ENCODE data around the gene SZT2.

DNA sequence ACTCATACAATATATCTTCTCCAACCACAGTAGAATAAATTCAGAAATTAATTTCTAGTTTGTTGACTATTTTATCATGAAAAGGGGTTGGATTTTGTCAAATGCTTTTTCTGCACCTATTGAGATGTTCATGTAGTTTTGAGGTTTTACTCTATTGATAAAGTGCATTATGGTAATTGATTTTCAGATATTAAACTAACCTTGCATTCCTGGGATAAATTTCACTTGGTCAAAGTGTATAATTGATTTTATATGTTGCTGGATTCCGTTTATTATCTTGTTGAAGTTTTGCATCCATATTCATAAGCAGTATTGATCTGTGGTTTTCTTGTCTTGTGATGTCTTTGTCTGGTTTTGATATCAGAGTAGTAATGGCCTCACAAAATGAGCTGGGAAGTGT, 98.5 kb downstream of the SZT2 start:
- no peak for TF ChIP-seq ZNF382 (CRISPR knock-in tag; IDR thresholded peaks at IDR 0.05; ENCODE audit: borderline replicate concordance)
- no peak for TF ChIP-seq ASH2L (IDR thresholded peaks at IDR 0.05; ENCODE audit: insufficient read length, low read depth, low read length)
- TF ChIP-seq, protein P1, sequence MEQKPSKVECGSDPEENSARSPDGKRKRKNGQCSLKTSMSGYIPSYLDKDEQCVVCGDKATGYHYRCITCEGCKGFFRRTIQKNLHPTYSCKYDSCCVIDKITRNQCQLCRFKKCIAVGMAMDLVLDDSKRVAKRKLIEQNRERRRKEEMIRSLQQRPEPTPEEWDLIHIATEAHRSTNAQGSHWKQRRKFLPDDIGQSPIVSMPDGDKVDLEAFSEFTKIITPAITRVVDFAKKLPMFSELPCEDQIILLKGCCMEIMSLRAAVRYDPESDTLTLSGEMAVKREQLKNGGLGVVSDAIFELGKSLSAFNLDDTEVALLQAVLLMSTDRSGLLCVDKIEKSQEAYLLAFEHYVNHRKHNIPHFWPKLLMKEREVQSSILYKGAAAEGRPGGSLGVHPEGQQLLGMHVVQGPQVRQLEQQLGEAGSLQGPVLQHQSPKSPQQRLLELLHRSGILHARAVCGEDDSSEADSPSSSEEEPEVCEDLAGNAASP (CRISPR knock-in tag; IDR thresholded peaks at IDR 0.05; ENCODE audit: borderline replicate concordance): no peak
- no peak for TF ChIP-seq EZH2 (conservative IDR thresholded peaks at IDR 0.05; ENCODE audit: low read depth, low read length)
- no peak for TF ChIP-seq ZNF451 (CRISPR knock-in tag; IDR thresholded peaks at IDR 0.05)
- TF ChIP-seq ZC3H13 (CRISPR knock-in tag; IDR thresholded peaks at IDR 0.05): no peak
- TF ChIP-seq CTCF (CRISPR knock-in tag; IDR thresholded peaks at IDR 0.05): no peak
- TF ChIP-seq ELF4 (CRISPR knock-in tag; IDR thresholded peaks at IDR 0.05; ENCODE audit: borderline replicate concordance): no peak
- TF ChIP-seq JUN (CRISPR knock-in tag; IDR thresholded peaks at IDR 0.05): no peak
